GM12875 (cell line): ENCODE data around the gene ALS2.

Source experiments
- H3K4me3 ChIP-seq: one replicate; pipeline ENCODE4 v1.5.1; 2011; ENCODE audit warnings: low read depth, low read length, control low read depth
- CTCF ChIP-seq: IDR thresholded peaks from 2 replicates; pipeline ENCODE4 v1.5.1; 2011; ENCODE audit warnings: low read depth, mild to moderate bottlenecking, control low read depth, inconsistent platforms, low read length, moderate library complexity, borderline replicate concordance; ENCODE audit not compliant: insufficient read depth

Gene ALS2

GRCh38 chr2:201707142-201707541 lies 73.6 kb downstream of the ALS2 start:
- H3K4me3 ChIP-seq = no peak overlapping the region
- no peak for TF ChIP-seq CTCF

GRCh38 chr2:201704536-201704935 lies 76.2 kb downstream of the ALS2 start:
- H3K4me3 ChIP-seq = no peak overlapping the region
- TF ChIP-seq CTCF = no peak

GRCh38 chr2:201701646-201702045 lies 79.1 kb downstream of the ALS2 start:
- TF ChIP-seq CTCF = no peak
- H3K4me3 ChIP-seq = no peak overlapping the region

- no peak overlapping the region for H3K4me3 ChIP-seq
- TF ChIP-seq CTCF = no peak
Measured at GRCh38 chr2:201699416-201699815, 81.3 kb downstream of the ALS2 start.

GRCh38 chr2:201698588-201699226 lies 82.0 kb downstream of the ALS2 start, which contains the start of gene MPP4:
TSS of gene MPP4 (minus strand) at chr2:201698644. CDS start at chr2:201693954, 4,690 bp downstream.
- H3K4me3 ChIP-seq = no peak within 1 kb of the TSS
- no peak for TF ChIP-seq CTCF

- no peak overlapping the region for H3K4me3 ChIP-seq
- no peak for TF ChIP-seq CTCF
Measured at GRCh38 chr2:201697899-201698298, 82.8 kb downstream of the ALS2 start.

DNA sequence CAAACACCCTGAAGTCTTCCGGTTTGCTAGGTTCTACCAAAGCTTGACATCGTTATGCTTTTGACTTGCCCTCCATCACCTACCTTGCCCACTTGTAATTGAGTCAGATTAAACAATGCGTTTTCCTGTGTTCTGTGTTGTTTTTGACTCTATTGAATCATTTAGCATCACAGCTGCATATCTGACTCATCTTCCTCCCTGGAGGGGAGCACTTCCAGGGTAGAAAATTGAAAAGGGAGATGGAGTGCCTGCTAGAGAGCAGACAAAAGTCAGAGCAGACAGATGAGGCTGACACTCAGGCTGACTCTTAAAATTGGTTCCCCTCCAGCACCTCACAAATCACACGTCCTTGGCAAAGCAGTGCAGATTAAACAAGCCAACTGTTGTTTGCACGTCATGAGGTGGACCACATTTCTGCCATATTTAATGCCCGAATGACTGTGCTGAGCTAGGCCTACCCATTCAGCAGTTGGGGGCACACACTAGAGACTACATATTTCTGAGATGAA lies 84.5 kb downstream of the ALS2 start:
- H3K4me3 ChIP-seq = no peak overlapping the region
- no peak for TF ChIP-seq CTCF
